SU-DHL-6 (cell line): ENCODE results near the gene CYTH4.

ENCODE experiments used
- H2AFZ ChIP-seq: fragments of 200-600 bp; sonication (generic); 2 replicates; pipeline ENCODE4 v1.6.1; 2014; ENCODE audit warnings: low read depth, mild to moderate bottlenecking, moderate library complexity, mixed read lengths, antibody characterized with exemption, low read length; ENCODE audit not compliant: severe bottlenecking
- H3F3A ChIP-seq: fragments of 200-600 bp; shearing (Covaris generic); 2 replicates; pipeline ENCODE4 v1.6.0; 2016; ENCODE audit warnings: antibody characterized with exemption, mild to moderate bottlenecking; ENCODE audit not compliant: insufficient read depth
- H3K27ac ChIP-seq: fragments of 200-600 bp; sonication (generic); 2 replicates; pipeline ENCODE4 v1.5.1; 2016; ENCODE audit warnings: low read depth, mild to moderate bottlenecking, low read length, moderate library complexity, mixed read lengths
- H3K27me3 ChIP-seq: fragments of 200-600 bp; sonication (generic), shearing (Covaris generic); 2 replicates; pipeline ENCODE4 v1.6.0; 2014; ENCODE audit warnings: mild to moderate bottlenecking, low read length
- H3K36me3 ChIP-seq: fragments of 200-600 bp; sonication (generic); 2 replicates; pipeline ENCODE4 v1.6.1; 2014; ENCODE audit warnings: mild to moderate bottlenecking, low read length, mixed read lengths
- H3K4me2 ChIP-seq: fragments of 300-600, 200-600 bp; shearing (Covaris generic), sonication (generic); 2 replicates; pipeline ENCODE4 v1.6.0; 2014; ENCODE audit warnings: low read length, low read depth, mild to moderate bottlenecking; ENCODE audit not compliant: poor library complexity, severe bottlenecking
- H3K4me3 ChIP-seq: fragments of 200-600 bp; sonication (generic); 2 replicates; pipeline ENCODE4 v1.5.1; 2014; ENCODE audit warnings: antibody characterized with exemption, low read length, mild to moderate bottlenecking, mixed read lengths; ENCODE audit not compliant: insufficient read depth, poor library complexity, severe bottlenecking
- H3K79me2 ChIP-seq: fragments of 200-600 bp; sonication (generic); 2 replicates; pipeline ENCODE4 v1.6.1; 2014; ENCODE audit warnings: mild to moderate bottlenecking, low read length, moderate library complexity; ENCODE audit not compliant: insufficient read depth
- H3K9ac ChIP-seq: fragments of 200-600 bp; sonication (generic); 2 replicates; pipeline ENCODE4 v1.7.0; 2014; ENCODE audit warnings: mild to moderate bottlenecking, low read length
- H3K9me2 ChIP-seq: fragments of 200-600 bp; sonication (generic); replicated peaks from 2 replicates; pipeline ENCODE4 v1.6.1; 2014; ENCODE audit warnings: low read length; ENCODE audit not compliant: insufficient read depth
- H3K9me3 ChIP-seq: fragments of 200-600 bp; sonication (generic); 2 replicates; pipeline ENCODE4 v1.6.1; 2014; ENCODE audit warnings: low read length, mixed read lengths; ENCODE audit not compliant: insufficient read depth
- H4K20me1 ChIP-seq: fragments of 200-600 bp; sonication (generic); 2 replicates; pipeline ENCODE4 v1.6.1; 2014; ENCODE audit warnings: low read depth, mild to moderate bottlenecking, antibody characterized with exemption, low read length, moderate library complexity, mixed read lengths
- CTCF ChIP-seq: fragments of 200-600 bp; sonication (generic); IDR thresholded peaks from one replicate; pipeline ENCODE4 v1.5.1; 2017; ENCODE audit warnings: antibody characterized with exemption, mild to moderate bottlenecking, low read length, moderate library complexity; ENCODE audit not compliant: insufficient read depth, poor library complexity, severe bottlenecking
- EZH2phosphoT487 ChIP-seq: fragments of 200-600 bp; sonication (generic), shearing (Covaris generic); conservative IDR thresholded peaks from 2 replicates; pipeline ENCODE4 v1.6.1; 2018; ENCODE audit warnings: mild to moderate bottlenecking, antibody characterized with exemption, low read length, moderate library complexity, mixed read lengths

The CYTH4 gene

GRCh38 chr22:37318364-37319109 is 36.2 kb downstream of the CYTH4 start:
- Histone ChIP-seq H3K4me3 (no peak overlapping the region), H3K79me2 (no peaks in the 10 kb centered on the region), H3K27me3 (no peaks in the 10 kb centered on the region), H3K36me3 (no peaks in the 10 kb centered on the region), H3K4me2 (no peak overlapping the region), H3F3A (no peaks in the 10 kb centered on the region), H4K20me1 (no peaks in the 10 kb centered on the region), H2AFZ (no peak overlapping the region), H3K9me3 (no peaks in the 10 kb centered on the region), H3K9me2 (no peaks in the 10 kb centered on the region), H3K27ac (no peak overlapping the region), H3K9ac (no peak overlapping the region)
- no peak for TF ChIP-seq EZH2phosphoT487
- no peak for TF ChIP-seq CTCF

GRCh38 chr22:37319469-37319868 is 37.2 kb downstream of the CYTH4 start:
- Histone ChIP-seq H4K20me1 (no peaks in the 10 kb centered on the region), H3K9me3 (no peaks in the 10 kb centered on the region), H3K4me2 (no peak overlapping the region), H3K4me3 (no peak overlapping the region), H3F3A (no peaks in the 10 kb centered on the region), H3K9ac (no peak overlapping the region), H3K27ac (no peak overlapping the region), H2AFZ (no peak overlapping the region), H3K36me3 (no peaks in the 10 kb centered on the region), H3K79me2 (no peaks in the 10 kb centered on the region), H3K27me3 (no peaks in the 10 kb centered on the region), H3K9me2 (no peaks in the 10 kb centered on the region)
- TF ChIP-seq CTCF = no peak
- TF ChIP-seq EZH2phosphoT487 = no peak

- Histone ChIP-seq H4K20me1 (no peaks in the 10 kb centered on the region), H2AFZ (no peak overlapping the region), H3K36me3 (no peaks in the 10 kb centered on the region), H3F3A (no peaks in the 10 kb centered on the region), H3K4me3 (no peak overlapping the region), H3K27ac (no peak overlapping the region), H3K9me2 (no peaks in the 10 kb centered on the region), H3K4me2 (no peak overlapping the region), H3K9ac (no peak overlapping the region), H3K79me2 (no peaks in the 10 kb centered on the region), H3K9me3 (no peaks in the 10 kb centered on the region), H3K27me3 (no peaks in the 10 kb centered on the region)
- TF ChIP-seq EZH2phosphoT487 (no peak), CTCF (no peak)
Measured at GRCh38 chr22:37320726-37321677, 38.7 kb downstream of the CYTH4 start.
